HFFc6 (cell line): ENCODE results near the gene MSMP. TPM values are rescaled to one million over a fixed set of nuclear protein-coding genes. Genes with fewer than 3 reads are reported as not detected.
A peak's percentile ranks its signal among the peaks of the same experiment; 100 is the strongest.

Experiments used
- DNase-seq: peaks from one replicate; pipeline ENCODE4 v3.0.0-alpha.2; 2018
- H3K27ac Mint-ChIP-seq: 2 replicates; pipeline ENCODE4 v1.8.0; 2020; ENCODE audit warnings: mild to moderate bottlenecking, mixed read lengths
- H3K27me3 Mint-ChIP-seq: 2 replicates; pipeline ENCODE4 v1.8.0; 2021; ENCODE audit warnings: mild to moderate bottlenecking, moderate library complexity, mixed read lengths; ENCODE audit not compliant: insufficient read depth
- H3K36me3 Mint-ChIP-seq: 2 replicates; pipeline ENCODE4 v1.8.0; 2021; ENCODE audit warnings: low read depth, mixed read lengths
- H3K4me1 Mint-ChIP-seq: 2 replicates; pipeline ENCODE4 v1.8.0; 2020; ENCODE audit warnings: low read depth, mixed read lengths
- H3K4me3 Mint-ChIP-seq: 2 replicates; pipeline ENCODE4 v1.8.0; 2020; ENCODE audit warnings: mild to moderate bottlenecking, moderate library complexity, mixed read lengths
- H3K9me3 Mint-ChIP-seq: 2 replicates; pipeline ENCODE4 v1.8.0; 2020; ENCODE audit warnings: mild to moderate bottlenecking, mixed read lengths
- CTCF ChIP-seq: fragments of 200-600 bp; sonication (generic); IDR thresholded peaks from 2 replicates; pipeline ENCODE4 v1.5.0; 2021; ENCODE audit warnings: antibody characterized with exemption, mild to moderate bottlenecking
- total RNA-seq, 6 experiments: library from RNA; stranded (reverse); fragmentation: NEBNext Ultra II Directional; extraction: Animal tissue kit (Norgen Biotek cat#: 25700); gene quantifications; 2 replicates in 1 of 6; 3 replicates in 5 of 6; pipeline ENCODE4 v1.2.3, GENCODE V29; 2021

The MSMP gene
- total RNA-seq, 6 experiments from 2014 or later: not detected

- DNase-seq: no peak
- Mint-ChIP-seq H3K9me3 (no peaks in the 10 kb centered on the region), H3K27ac (no peak overlapping the region; the same call in 1 of the 2 replicates), H3K4me1 (peaks cover 15% of the 10 kb centered on the region; the same call in 1 of the 2 replicates), H3K4me3 (no peak overlapping the region), H3K27me3 (no peaks in the 10 kb centered on the region; the same call in none of the 2 replicates), H3K36me3 (peaks cover 65% of the 10 kb centered on the region)
- no peak for TF ChIP-seq CTCF
Observed at GRCh38 chr9:35713578-35713977, 40.5 kb downstream of the MSMP start.

- Mint-ChIP-seq H3K27me3 (no peaks in the 10 kb centered on the region; the same call in none of the 2 replicates), H3K9me3 (no peaks in the 10 kb centered on the region), H3K36me3 (peaks cover 65% of the 10 kb centered on the region)
Observed at GRCh38 chr9:35712762-35713400, 41.2 kb downstream of the MSMP start.

GRCh38 chr9:35711501-35712428 lies 42.3 kb downstream of the MSMP start:
- DNase-seq: no peak
- H3K4me1 Mint-ChIP-seq: peaks cover 14% of the 10 kb centered on the region; the same call in 1 of the 2 replicates
- H3K9me3 Mint-ChIP-seq: no peaks in the 10 kb centered on the region
- no peak overlapping the region for H3K4me3 Mint-ChIP-seq
- TF ChIP-seq CTCF: no peak
- H3K27me3 Mint-ChIP-seq: no peaks in the 10 kb centered on the region; the same call in none of the 2 replicates
- H3K27ac Mint-ChIP-seq: no peak overlapping the region; the same call in 1 of the 2 replicates
- H3K36me3 Mint-ChIP-seq: peaks cover 67% of the 10 kb centered on the region

More at GRCh38 chr9:35712762-35713400, 41.2 kb downstream of the MSMP start:
- no peak for DNase-seq
- H3K4me1 Mint-ChIP-seq: peaks cover 15% of the 10 kb centered on the region; the same call in 1 of the 2 replicates
- no peak for TF ChIP-seq CTCF
- no peak overlapping the region for H3K27ac Mint-ChIP-seq
- H3K4me3 Mint-ChIP-seq: no peak overlapping the region

- no peak for DNase-seq
- peaks cover 6% of the 10 kb centered on the region; the same call in 1 of the 2 replicates for H3K4me1 Mint-ChIP-seq
- H3K27ac Mint-ChIP-seq: peak overlapping the region; percentile 21; the same call in 1 of the 2 replicates
- no peak for TF ChIP-seq CTCF
- no peaks in the 10 kb centered on the region for H3K9me3 Mint-ChIP-seq
- H3K4me3 Mint-ChIP-seq: no peak overlapping the region
- H3K27me3 Mint-ChIP-seq: no peaks in the 10 kb centered on the region; the same call in none of the 2 replicates
- H3K36me3 Mint-ChIP-seq: peaks cover 63% of the 10 kb centered on the region
Observed at GRCh38 chr9:35710818-35711500, 43.1 kb downstream of the MSMP start.

- Mint-ChIP-seq H3K27me3 (peaks cover 3% of the 10 kb centered on the region), H3K9me3 (no peaks in the 10 kb centered on the region), H3K4me1 (no peaks in the 10 kb centered on the region), H3K4me3 (no peak overlapping the region), H3K36me3 (peaks cover 59% of the 10 kb centered on the region), H3K27ac (peak overlapping the region; percentile 23; the same call in 1 of the 2 replicates)
- TF ChIP-seq CTCF: no peak
- no peak for DNase-seq
Observed at GRCh38 chr9:35708146-35708545, 45.9 kb downstream of the MSMP start.
